Common myeloid progenitor, CD34-positive (primary cell): ENCODE results near the gene ZNF134.

Experiments used
- CTCF ChIA-PET: fragments of 350-600 bp; sonication (Branson Sonifier 250); formaldehyde crosslinking; loops from one replicate; lab custom pipeline; 2021; ENCODE audit warnings: antibody characterized with exemption; lab: Charles Lee
- POLR2A ChIA-PET: fragments of 350-600 bp; sonication (Branson Sonifier 250); formaldehyde crosslinking; loops from one replicate; lab custom pipeline; 2021; ENCODE audit warnings: antibody characterized with exemption; lab: Charles Lee
- DNase-seq, 3 donors: peaks; one replicate each; pipeline versions ENCODE4 v3.0.0 to v3.0.0-alpha.2; 2013
- H3K27ac ChIP-seq, 2 experiments: 1 replicate in 1 of 2; 2 replicates in 1 of 2; pipeline ENCODE4 v1.7.0; 2013; ENCODE audit warnings: inconsistent platforms in 2 of 2, low read length in 2 of 2, mild to moderate bottlenecking in 2 of 2, low read depth in 1 of 2, moderate library complexity in 1 of 2; ENCODE audit not compliant: severe bottlenecking in 2 of 2, insufficient read depth in 1 of 2, poor library complexity in 1 of 2
- H3K27me3 ChIP-seq, 5 experiments: replicated peaks in 2 of 5; 1 replicate in 3 of 5; 2 replicates in 2 of 5; pipeline versions ENCODE4 v1.6.1 to v1.7.0; 2013; ENCODE audit warnings: low read length in 4 of 5, mild to moderate bottlenecking in 2 of 5, moderate library complexity in 2 of 5, inconsistent platforms in 1 of 5; ENCODE audit not compliant: insufficient read depth in 5 of 5, control insufficient read depth in 4 of 5
- H3K36me3 ChIP-seq, 4 experiments: 1 replicate in 2 of 4; 2 replicates in 2 of 4; pipeline versions ENCODE4 v1.6.1 to v1.7.0; 2013; ENCODE audit warnings: low read length in 3 of 4, control low read depth in 1 of 4, mild to moderate bottlenecking in 1 of 4; ENCODE audit not compliant: control insufficient read depth in 4 of 4, insufficient read depth in 4 of 4
- H3K4me1 ChIP-seq, 4 experiments: 1 replicate in 3 of 4; 2 replicates in 1 of 4; pipeline versions ENCODE4 v1.6.1 to v1.7.1; 2013; ENCODE audit warnings: low read length in 3 of 4, mild to moderate bottlenecking in 3 of 4, control low read depth in 1 of 4, inconsistent platforms in 1 of 4, moderate library complexity in 1 of 4; ENCODE audit not compliant: control insufficient read depth in 4 of 4, insufficient read depth in 4 of 4; ENCODE audit errors: control extremely low read depth in 1 of 4
- H3K4me3 ChIP-seq, 7 experiments: 1 replicate in 4 of 7; 2 replicates in 3 of 7; pipeline versions ENCODE4 v1.5.1 to v1.7.0; 2013; ENCODE audit warnings: mild to moderate bottlenecking in 7 of 7, low read length in 6 of 7, moderate library complexity in 6 of 7, inconsistent platforms in 2 of 7, low read depth in 2 of 7, control low read depth in 1 of 7; ENCODE audit not compliant: insufficient read depth in 4 of 7, control insufficient read depth in 1 of 7; ENCODE audit errors: extremely low read depth in 1 of 7
- H3K9me3 ChIP-seq, 5 experiments: 1 replicate in 4 of 5; 2 replicates in 1 of 5; pipeline versions ENCODE4 v1.6.1 to v1.7.1; 2013; ENCODE audit warnings: low read length in 4 of 5, mild to moderate bottlenecking in 2 of 5, inconsistent platforms in 1 of 5, low read depth in 1 of 5, moderate library complexity in 1 of 5; ENCODE audit not compliant: control insufficient read depth in 4 of 5, insufficient read depth in 2 of 5; ENCODE audit errors: control extremely low read depth in 1 of 5
- WGBS: methylation state at CpG from one replicate; pipeline ENCODE4 v1.1.5; 2013; ENCODE audit not compliant: insufficient coverage; 5-methylcytosine and 5-hydroxymethylcytosine counted together

ZNF134 gene

GRCh38 chr19:57611113-57611512 lies 2.9 kb upstream of the ZNF134 start:
- WGBS = 95% methylated on average over 3 of the region's 4 CpGs
- Histone ChIP-seq H3K9me3 (peaks cover 3 to 43% (median 35%) of the 10 kb centered on the region in 5 experiments), H3K27me3 (no peaks in the 10 kb centered on the region), H3K4me3 (no peak overlapping the region), H3K36me3 (peaks cover 12 to 35% (median 29%) of the 10 kb centered on the region in 4 experiments), H3K4me1 (peaks cover 0 to 12% (median 6%) of the 10 kb centered on the region in 4 experiments), H3K27ac (no peak overlapping the region)
- ChIA-PET CTCF (no interaction called here), POLR2A (no interaction called here)
- no peak for DNase-seq

GRCh38 chr19:57615346-57615745 lies 1.3 kb downstream of the ZNF134 start:
- DNase-seq = peak in 1 of 3 donors; percentile 45
- ChIA-PET CTCF (no interaction called here), POLR2A (no interaction called here)
- peaks cover 0 to 12% (median 6%) of the 10 kb centered on the region in 4 experiments for H3K4me1 ChIP-seq
- WGBS = no CpG with 5 or more reads among the region's 3 CpGs
- peak overlapping the region in 5 of 7 experiments; percentile 90 to 98 (median 94) for H3K4me3 ChIP-seq
- H3K27me3 ChIP-seq = no peaks in the 10 kb centered on the region
- peaks cover 12 to 59% (median 58%) of the 10 kb centered on the region in 5 experiments for H3K9me3 ChIP-seq
- H3K36me3 ChIP-seq = peaks cover 37 to 54% (median 50%) of the 10 kb centered on the region in 4 experiments
- no peak overlapping the region for H3K27ac ChIP-seq

GRCh38 chr19:57620673-57621348 lies 6.8 kb downstream of the ZNF134 start:
- Histone ChIP-seq H3K27me3 (no peaks in the 10 kb centered on the region), H3K4me1 (no peaks in the 10 kb centered on the region), H3K9me3 (peaks cover 31 to 98% (median 84%) of the 10 kb centered on the region in 5 experiments), H3K36me3 (peaks cover 65 to 92% (median 84%) of the 10 kb centered on the region in 4 experiments), H3K27ac (no peak overlapping the region), H3K4me3 (peak overlapping the region in 2 of 7 experiments; percentile 2 to 11)
- CTCF ChIA-PET = interaction anchor here (0.5 kb wide), 1 partner anchor 43 kb away, joined by 4 read pairs; no protein-coding TSS in a partner anchor
- peak in 2 of 3 donors; percentile 35 to 62 for DNase-seq
- POLR2A ChIA-PET = no interaction called here
- WGBS = 98% methylated on average over 4 of the region's 10 CpGs

- ChIA-PET POLR2A (interaction anchor here (0.6 kb wide), 1 partner anchor 127 kb away, joined by 4 read pairs; no protein-coding TSS in a partner anchor), CTCF (no interaction called here)
- no peak for DNase-seq
- H3K27ac ChIP-seq = no peak overlapping the region
- peak overlapping the region in 1 of 7 experiments; percentile 29 for H3K4me3 ChIP-seq
- peaks cover 47 to 70% (median 63%) of the 10 kb centered on the region in 4 experiments for H3K36me3 ChIP-seq
- H3K4me1 ChIP-seq = no peaks in the 10 kb centered on the region
- peaks cover 27 to 88% (median 69%) of the 10 kb centered on the region in 5 experiments for H3K9me3 ChIP-seq
- H3K27me3 ChIP-seq = no peaks in the 10 kb centered on the region
Measured at GRCh38 chr19:57623091-57623490, 9.0 kb downstream of the ZNF134 start.

GRCh38 chr19:57632987-57633831 lies 19.2 kb downstream of the ZNF134 start, which contains the start of gene ZNF211:
ZNF211 (plus strand) TSS chr19:57633168; CDS start chr19:57633347, 179 bp downstream.
- peaks cover 0 to 12% (median 10%) of the 10 kb centered on the region in 4 experiments for H3K4me1 ChIP-seq
- H3K4me3 ChIP-seq = peak within 1 kb of the TSS; percentile 88 to 99 (median 95)
- H3K36me3 ChIP-seq = peaks cover 16 to 38% (median 18%) of the 10 kb centered on the region in 4 experiments
- 1% methylated on average over 48 of the region's 59 CpGs for WGBS
- POLR2A ChIA-PET = interaction anchor here (0.7 to 1.0 kb wide), 2 partner anchors 19 to 288 kb away, joined by 3 to 7 read pairs; partner anchors contain the start of gene ZNF134
- CTCF ChIA-PET = interaction anchor here (1.1 kb wide), 2 partner anchors 14 to 21 kb away, joined by 3 read pairs; no protein-coding TSS in a partner anchor
- H3K9me3 ChIP-seq = peaks cover 3 to 23% (median 11%) of the 10 kb centered on the region in 5 experiments
- peak; percentile 92 to 97 (median 96) for DNase-seq
- no peaks in the 10 kb centered on the region for H3K27me3 ChIP-seq
- H3K27ac ChIP-seq = peak within 1 kb of the TSS; percentile 54 to 65

- no peak overlapping the region for H3K27ac ChIP-seq
- ChIA-PET CTCF (no interaction called here), POLR2A (no interaction called here)
- H3K36me3 ChIP-seq = peaks cover 16 to 44% (median 18%) of the 10 kb centered on the region in 4 experiments
- no peak for DNase-seq
- H3K27me3 ChIP-seq = no peaks in the 10 kb centered on the region
- peak overlapping the region; percentile 88 to 99 (median 95) for H3K4me3 ChIP-seq
- H3K9me3 ChIP-seq = peaks cover 3 to 28% (median 10%) of the 10 kb centered on the region in 5 experiments
- H3K4me1 ChIP-seq = peaks cover 0 to 12% (median 10%) of the 10 kb centered on the region in 4 experiments
- WGBS = 78% methylated on average over 6 of the region's 6 CpGs
Measured at GRCh38 chr19:57633832-57634131, 19.7 kb downstream of the ZNF134 start.
